ENCODE data around the gene TNFRSF19.

Gene TNFRSF19

DNA sequence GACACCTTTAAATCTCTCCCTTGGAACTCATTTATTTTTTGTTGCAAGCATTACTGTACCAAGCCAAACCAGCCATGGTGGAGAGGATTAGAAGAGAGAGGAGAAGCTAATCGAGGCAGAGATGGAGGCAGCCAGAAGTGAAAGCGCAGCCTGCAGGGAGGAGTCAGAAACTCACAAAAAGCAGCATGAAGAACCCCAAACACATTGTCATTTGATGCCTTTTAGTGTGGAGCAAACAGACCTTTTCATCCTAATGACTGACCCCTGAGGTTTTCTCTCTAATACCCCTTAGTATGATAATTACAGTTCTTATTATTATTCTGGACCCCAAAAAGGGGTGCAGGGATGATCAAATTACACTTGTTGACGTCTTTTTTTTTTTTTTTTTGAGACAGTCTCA is 62.5 kb downstream of the TNFRSF19 start:
- H3K36me3 ChIP-seq (ENCODE audit: control insufficient read depth, insufficient read depth, low read length), result peaks cover 1% of the 10 kb centered on the region
- no peaks in the 10 kb centered on the region for H3K27me3 ChIP-seq (replicated peaks; ENCODE audit: control insufficient read depth, insufficient read depth, low read length)
- TF ChIP-seq, protein P1, sequence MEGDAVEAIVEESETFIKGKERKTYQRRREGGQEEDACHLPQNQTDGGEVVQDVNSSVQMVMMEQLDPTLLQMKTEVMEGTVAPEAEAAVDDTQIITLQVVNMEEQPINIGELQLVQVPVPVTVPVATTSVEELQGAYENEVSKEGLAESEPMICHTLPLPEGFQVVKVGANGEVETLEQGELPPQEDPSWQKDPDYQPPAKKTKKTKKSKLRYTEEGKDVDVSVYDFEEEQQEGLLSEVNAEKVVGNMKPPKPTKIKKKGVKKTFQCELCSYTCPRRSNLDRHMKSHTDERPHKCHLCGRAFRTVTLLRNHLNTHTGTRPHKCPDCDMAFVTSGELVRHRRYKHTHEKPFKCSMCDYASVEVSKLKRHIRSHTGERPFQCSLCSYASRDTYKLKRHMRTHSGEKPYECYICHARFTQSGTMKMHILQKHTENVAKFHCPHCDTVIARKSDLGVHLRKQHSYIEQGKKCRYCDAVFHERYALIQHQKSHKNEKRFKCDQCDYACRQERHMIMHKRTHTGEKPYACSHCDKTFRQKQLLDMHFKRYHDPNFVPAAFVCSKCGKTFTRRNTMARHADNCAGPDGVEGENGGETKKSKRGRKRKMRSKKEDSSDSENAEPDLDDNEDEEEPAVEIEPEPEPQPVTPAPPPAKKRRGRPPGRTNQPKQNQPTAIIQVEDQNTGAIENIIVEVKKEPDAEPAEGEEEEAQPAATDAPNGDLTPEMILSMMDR (IDR thresholded peaks at IDR 0.05; ENCODE audit: insufficient read depth, low read length, poor library complexity, severe bottlenecking), result no peak
- no peak for DNase-seq (ENCODE audit: extremely low read depth, insufficient read length)
- H3K4me3 ChIP-seq (replicated peaks; ENCODE audit: low read depth, low read length), result no peak overlapping the region

DNA sequence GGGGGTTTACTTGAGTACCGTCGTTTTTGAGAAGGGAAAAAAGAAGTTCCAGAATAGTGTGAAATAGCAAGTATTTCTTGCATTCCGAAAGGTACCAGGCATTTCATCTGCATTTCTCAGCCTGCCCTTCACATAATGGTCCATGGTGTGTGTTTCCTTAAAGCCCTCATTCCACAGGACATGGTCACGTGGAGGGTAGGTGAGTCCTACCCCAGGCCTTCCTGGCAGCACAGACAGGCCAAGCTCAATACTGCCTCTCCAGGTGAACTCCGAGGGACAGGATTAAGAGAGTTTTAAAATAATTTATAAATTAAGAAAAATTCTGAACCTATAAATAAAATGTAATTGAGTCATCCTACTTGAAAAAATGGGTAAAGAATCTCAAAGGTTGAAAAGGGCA is 64.7 kb downstream of the TNFRSF19 start:
- Histone ChIP-seq H3K27me3 (replicated peaks; ENCODE audit: control insufficient read depth, insufficient read depth, low read length) (no peaks in the 10 kb centered on the region), H3K4me3 (replicated peaks; ENCODE audit: low read depth, low read length) (no peak overlapping the region), H3K36me3 (ENCODE audit: control insufficient read depth, insufficient read depth, low read length) (peaks cover 4% of the 10 kb centered on the region)
- TF ChIP-seq, protein P1 (IDR thresholded peaks at IDR 0.05; ENCODE audit: insufficient read depth, low read length, poor library complexity, severe bottlenecking), result peak; percentile 6
- no peak for DNase-seq (ENCODE audit: extremely low read depth, insufficient read length)

DNA sequence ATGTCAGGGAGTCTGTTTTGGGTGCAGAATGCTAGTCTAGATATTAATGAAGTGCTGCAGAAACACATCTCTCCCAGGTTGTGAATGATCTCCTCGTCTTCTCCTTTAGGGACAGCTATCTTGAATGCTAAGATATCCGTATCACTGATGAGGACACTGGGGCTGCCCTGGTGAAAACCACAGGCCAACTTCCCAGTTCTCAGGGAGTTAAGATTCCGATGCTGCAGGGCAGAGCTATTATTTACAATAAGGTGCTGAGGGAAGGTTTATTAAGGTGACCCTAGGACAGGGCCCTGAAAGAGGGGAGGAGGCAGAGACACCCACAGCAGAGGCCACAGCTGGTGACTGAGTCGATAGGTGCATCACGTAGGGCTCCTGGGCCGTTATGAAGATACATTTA is 66.1 kb downstream of the TNFRSF19 start:
- TF ChIP-seq, protein P1 (IDR thresholded peaks at IDR 0.05; ENCODE audit: insufficient read depth, low read length, poor library complexity, severe bottlenecking), result no peak

DNA sequence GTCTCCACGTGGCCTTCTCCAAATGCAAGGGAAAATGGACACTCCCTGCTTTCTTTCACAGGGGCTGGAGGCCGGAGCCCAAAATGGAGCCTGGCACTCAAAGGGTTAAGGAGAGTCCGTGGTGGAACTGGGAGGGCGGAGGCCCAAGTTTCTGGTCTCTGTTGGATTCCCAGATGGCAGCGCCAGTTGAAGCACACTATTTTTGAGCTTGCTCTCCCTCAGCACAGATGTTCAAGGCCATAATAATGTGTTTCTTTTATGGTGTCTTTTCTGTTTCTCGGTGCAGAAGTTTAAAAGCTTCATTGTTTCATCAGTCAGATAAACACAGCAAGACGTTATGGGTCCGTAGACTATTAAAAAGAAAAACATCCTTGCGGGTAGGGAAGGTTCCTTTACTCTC is 67.6 kb downstream of the TNFRSF19 start:
- Histone ChIP-seq H3K27me3 (replicated peaks; ENCODE audit: control insufficient read depth, insufficient read depth, low read length) (no peaks in the 10 kb centered on the region), H3K36me3 (ENCODE audit: control insufficient read depth, insufficient read depth, low read length) (peaks cover 4% of the 10 kb centered on the region), H3K4me3 (replicated peaks; ENCODE audit: low read depth, low read length) (no peak overlapping the region)
- DNase-seq (ENCODE audit: extremely low read depth, insufficient read length), result no peak
- TF ChIP-seq, protein P1 (IDR thresholded peaks at IDR 0.05; ENCODE audit: insufficient read depth, low read length, poor library complexity, severe bottlenecking), result no peak

More for the DNA sequence above, 66.1 kb downstream of the TNFRSF19 start:
- H3K36me3 ChIP-seq (ENCODE audit: control insufficient read depth, insufficient read depth, low read length), result peaks cover 4% of the 10 kb centered on the region
- H3K4me3 ChIP-seq (replicated peaks; ENCODE audit: low read depth, low read length), result no peak overlapping the region
- H3K27me3 ChIP-seq (replicated peaks; ENCODE audit: control insufficient read depth, insufficient read depth, low read length), result no peaks in the 10 kb centered on the region
- DNase-seq (ENCODE audit: extremely low read depth, insufficient read length), result no peak

DNA sequence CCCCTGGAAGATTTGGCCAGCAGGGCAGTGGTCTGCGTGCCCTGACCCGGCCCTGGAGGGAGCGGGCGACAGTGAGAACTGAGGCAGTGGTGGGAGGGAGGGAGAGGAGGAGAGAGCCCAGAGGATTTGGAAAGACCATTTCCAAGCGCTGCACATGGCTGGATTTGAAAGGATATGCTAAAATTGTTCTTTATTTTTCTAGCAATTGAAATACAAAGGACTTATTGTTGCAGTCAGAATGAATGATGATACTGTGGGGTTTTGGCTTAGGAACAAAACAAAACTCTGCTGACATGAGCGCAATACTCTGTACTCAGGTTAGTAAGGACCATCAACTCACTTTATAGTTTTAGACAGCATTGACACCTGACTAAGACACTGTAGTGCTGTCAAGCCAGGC is 69.5 kb downstream of the TNFRSF19 start:
- no peak for DNase-seq (ENCODE audit: extremely low read depth, insufficient read length)
- peaks cover 4% of the 10 kb centered on the region for H3K36me3 ChIP-seq (ENCODE audit: control insufficient read depth, insufficient read depth, low read length)
- H3K27me3 ChIP-seq (replicated peaks; ENCODE audit: control insufficient read depth, insufficient read depth, low read length), result no peaks in the 10 kb centered on the region
- H3K4me3 ChIP-seq (replicated peaks; ENCODE audit: low read depth, low read length), result no peak overlapping the region
- TF ChIP-seq, protein P1 (IDR thresholded peaks at IDR 0.05; ENCODE audit: insufficient read depth, low read length, poor library complexity, severe bottlenecking), result no peak

DNA sequence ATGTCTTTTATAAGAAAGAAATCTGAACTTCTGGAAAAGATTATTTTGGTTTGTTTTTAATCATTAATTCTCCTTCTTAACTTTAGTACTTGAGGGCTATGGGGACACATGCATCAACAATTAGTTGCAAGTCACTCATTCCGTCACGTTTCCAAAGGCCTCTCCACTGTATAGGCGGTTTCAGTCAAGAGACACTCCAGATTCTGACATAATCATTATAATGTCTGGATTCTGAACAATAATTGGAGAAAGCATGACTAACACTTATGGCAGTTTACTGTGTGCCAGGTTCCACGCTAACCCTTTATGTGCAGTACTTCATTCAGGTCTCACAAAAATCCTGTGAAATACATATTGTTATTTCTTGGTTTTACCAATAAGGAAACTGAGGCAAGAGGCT is 71.9 kb downstream of the TNFRSF19 start:
- Histone ChIP-seq H3K36me3 (ENCODE audit: control insufficient read depth, insufficient read depth, low read length) (peaks cover 4% of the 10 kb centered on the region), H3K4me3 (replicated peaks; ENCODE audit: low read depth, low read length) (no peak overlapping the region), H3K27me3 (replicated peaks; ENCODE audit: control insufficient read depth, insufficient read depth, low read length) (no peaks in the 10 kb centered on the region)
- TF ChIP-seq, protein P1 (IDR thresholded peaks at IDR 0.05; ENCODE audit: insufficient read depth, low read length, poor library complexity, severe bottlenecking), result no peak
- DNase-seq (ENCODE audit: extremely low read depth, insufficient read length), result no peak

Data from GM06990 (cell line).